DMS114 treated with DMSO at 0.1 percent for 48 hours (cell line): ENCODE measurements around the gene ADIPOQ.
"Not testable (repeated sequence)": the region's sequence is repeated elsewhere in the genome, so short reads cannot be mapped to it uniquely, and the experiment has no call there.

Source experiments
- DNase-seq: peaks from one replicate; lab custom pipeline; 2025; ENCODE audit not compliant: unreplicated experiment; lab: John Stamatoyannopoulos, UW

ADIPOQ gene

DNA sequence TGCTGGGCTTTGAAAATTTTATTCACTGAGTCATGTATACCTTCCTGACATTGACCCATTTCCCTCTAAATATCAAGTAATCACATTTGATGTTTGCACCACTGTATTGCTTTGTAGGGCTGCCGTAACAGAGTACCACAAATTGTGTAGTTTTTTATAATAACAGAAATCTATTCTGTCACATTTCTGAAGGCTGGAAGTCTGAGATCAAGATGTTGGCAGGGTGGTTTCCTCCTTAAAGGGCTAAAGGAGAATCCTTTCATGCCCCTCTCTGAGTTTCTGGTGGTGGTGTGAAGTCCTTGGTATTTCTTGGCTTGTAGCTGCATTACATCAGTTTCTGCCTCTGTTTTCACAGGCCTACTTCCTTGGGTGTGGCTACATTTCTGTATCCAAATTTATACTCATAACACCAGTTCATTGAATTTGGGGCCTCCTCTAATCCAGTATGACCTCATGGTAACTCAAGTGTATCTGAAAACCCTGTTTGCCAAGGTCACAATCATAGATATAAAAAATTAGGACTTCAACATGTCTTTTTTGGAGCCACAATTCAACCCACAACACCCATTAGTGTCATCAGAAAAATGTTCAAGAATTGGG lies 58.7 kb downstream of the ADIPOQ start:
- DNase-seq = no peak

DNA sequence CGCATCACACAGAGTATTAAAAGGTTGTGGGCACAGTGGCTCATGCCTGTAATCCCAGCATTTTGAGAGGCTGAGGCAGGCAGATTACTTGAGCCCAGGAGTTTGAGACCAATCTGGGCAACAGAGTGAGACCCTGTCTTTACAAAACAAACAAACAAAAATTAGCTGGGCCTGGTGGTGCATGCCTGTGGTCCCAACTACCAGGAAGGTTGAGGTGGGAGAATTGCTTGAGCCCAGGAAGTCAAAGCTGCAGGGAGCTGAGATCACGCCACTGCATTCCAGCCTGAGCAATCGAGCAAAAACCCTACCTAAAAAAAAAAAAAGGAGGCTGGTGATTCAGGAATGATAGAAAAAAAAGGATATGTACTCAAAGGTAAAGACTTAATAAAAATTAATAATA lies 59.6 kb downstream of the ADIPOQ start:
- DNase-seq = no peak

DNA sequence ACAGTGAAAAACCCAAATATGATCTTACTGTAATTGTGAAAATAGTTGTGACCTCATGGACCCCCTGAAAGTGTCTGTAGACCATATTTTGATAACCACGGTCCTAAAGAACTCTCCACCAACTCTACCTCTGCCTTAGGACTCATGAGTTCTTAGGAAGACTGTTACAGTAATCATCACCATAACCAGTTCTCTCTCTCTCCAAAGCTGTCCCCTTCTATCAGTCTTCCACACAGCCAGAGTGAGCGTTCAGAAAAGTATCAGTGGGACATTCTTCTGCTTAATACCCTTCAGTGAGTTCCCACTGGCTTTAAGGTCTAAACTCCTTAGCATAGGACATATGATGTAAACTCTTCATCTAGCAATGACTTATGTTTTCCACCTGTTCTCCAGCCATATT lies 60.2 kb downstream of the ADIPOQ start:
- no peak for DNase-seq

DNA sequence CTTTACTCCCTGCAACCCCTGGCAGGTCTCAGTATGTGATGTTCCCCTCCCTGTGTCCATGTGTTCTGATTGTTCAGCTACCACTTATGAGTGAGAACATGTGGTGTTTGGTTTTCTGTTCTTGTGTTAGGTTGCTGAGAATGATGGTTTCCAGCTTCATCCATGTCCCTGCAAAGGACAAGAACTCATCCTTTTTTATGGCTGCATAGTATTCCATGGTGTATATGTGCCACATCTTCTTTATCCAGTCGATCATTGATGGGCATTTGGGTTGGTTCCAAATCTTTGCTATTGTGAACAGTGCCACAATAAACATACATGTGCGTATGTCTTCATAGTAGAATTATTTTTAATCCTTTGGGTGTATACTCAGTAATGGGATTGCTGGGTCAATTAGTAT lies 61.2 kb downstream of the ADIPOQ start:
- not testable (repeated sequence) for DNase-seq

DNA sequence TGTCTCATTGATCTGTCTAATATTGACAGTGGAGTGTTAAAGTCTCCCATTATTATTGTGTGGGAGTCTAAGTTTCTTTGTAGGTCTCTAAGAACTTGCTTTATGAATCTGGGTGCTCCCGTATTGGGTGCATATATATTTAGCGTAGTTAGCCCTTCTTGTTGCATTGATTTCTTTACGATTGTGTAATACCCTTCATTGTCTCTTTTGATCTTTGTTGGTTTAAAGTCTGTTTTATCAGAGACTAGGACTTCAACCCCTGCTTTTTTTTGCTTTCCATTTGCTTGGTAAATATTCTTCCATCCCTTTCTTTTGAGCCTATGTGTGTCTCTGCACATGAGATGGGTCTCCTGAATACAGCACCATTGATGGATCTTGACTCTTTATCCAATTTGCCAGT lies 64.6 kb downstream of the ADIPOQ start:
- not testable (repeated sequence) for DNase-seq
